HepG2 (cell line): Measurements from ENCODE around the gene SEC11A.

Source experiments
- BHLHE40 ChIP-seq: IDR thresholded peaks from 2 replicates; pipeline ENCODE4 v1.6.1; 2011; ENCODE audit warnings: low read length, improper control_type of control experiment
- ELF3 ChIP-seq: IDR thresholded peaks from 2 replicates; pipeline ENCODE4 v1.6.1; 2016; ENCODE audit warnings: missing genetic modification reagents, missing compliant biosample characterization
- NONO ChIP-seq, 2 experiments: fragments of 450-650 bp in 1 of 2; sonication (generic) in 1 of 2; formaldehyde crosslinking in 1 of 2; IDR thresholded peaks in 1 of 2; conservative IDR thresholded peaks in 1 of 2; 2 replicates each; pipeline versions ENCODE4 v1.6.1 to v1.8.0; 2017 to 2022; ENCODE audit warnings: mild to moderate bottlenecking in 1 of 2, missing genetic modification reagents in 1 of 2, moderate library complexity in 1 of 2
- ZNF687 ChIP-seq: sonication (generic); formaldehyde crosslinking; IDR thresholded peaks from 2 replicates; pipeline ENCODE4 v1.5.1; 2020; ENCODE audit warnings: mild to moderate bottlenecking, missing genetic modification reagents, moderate library complexity

- TF ChIP-seq NONO (IDR thresholded peaks at IDR 0.05) (no peak), NONO (CRISPR knock-in tag; conservative IDR thresholded peaks at IDR 0.05) (no peak), BHLHE40 (no peak), ZNF687 (CRISPR knock-in tag) (no peak), ELF3 (no peak)
Measured at GRCh38 chr15:84736375-84736774, 20.4 kb upstream of the SEC11A start.
